Suprapubic skin (tissue), 4 donors: ENCODE measurements around the gene EVL. TPM values are rescaled to one million over a fixed set of nuclear protein-coding genes. Genes with fewer than 3 reads are reported as not detected.

ENCODE experiments used
- DNase-seq, 2 donors: peaks; one replicate each; pipeline ENCODE4 v3.0.0-alpha.2; 2019; ENCODE audit warnings: low spot score in 2 of 2
- H3K27ac ChIP-seq: fragments of 200-600 bp; sonication (generic); one replicate; pipeline ENCODE4 v1.5.1; 2019
- H3K27me3 ChIP-seq: fragments of 200-600 bp; sonication (generic); one replicate; pipeline ENCODE4 v1.5.1; 2019
- H3K36me3 ChIP-seq: fragments of 200-600 bp; sonication (generic); one replicate; pipeline ENCODE4 v1.5.1; 2019
- H3K4me1 ChIP-seq: fragments of 200-600 bp; sonication (generic); one replicate; pipeline ENCODE4 v1.5.1; 2019
- H3K4me3 ChIP-seq: fragments of 200-600 bp; sonication (generic); one replicate; pipeline ENCODE4 v1.5.1; 2019; ENCODE audit warnings: mild to moderate bottlenecking
- H3K9me3 ChIP-seq: fragments of 200-600 bp; sonication (generic); one replicate; pipeline ENCODE4 v1.5.1; 2019
- EP300 ChIP-seq: sonication (generic); formaldehyde crosslinking; IDR thresholded peaks from one replicate; pipeline ENCODE4 v1.6.1; 2017; ENCODE audit warnings: antibody characterized with exemption
- POLR2A ChIP-seq, 2 donors: fragments of 450-650 bp; IDR thresholded peaks; one replicate each; pipeline ENCODE4 v1.6.1; 2017; ENCODE audit warnings: antibody characterized with exemption in 2 of 2, mild to moderate bottlenecking in 2 of 2, moderate library complexity in 2 of 2
- POLR2AphosphoS5 ChIP-seq, 3 donors: sonication (generic); formaldehyde crosslinking; IDR thresholded peaks; one replicate each; pipeline ENCODE4 v1.6.1; 2017; ENCODE audit warnings: antibody characterized with exemption in 3 of 3
- WGBS: methylation state at CpG from one replicate; pipeline ENCODE4 v1.1.5; 2018; 5-methylcytosine and 5-hydroxymethylcytosine counted together
- total RNA-seq, 4 donors: library from RNA; depleted of rRNA; stranded (reverse); fragments of >200 nt; gene quantifications; one replicate each; pipeline ENCODE4 v1.1.0, GENCODE V29; 2016
- TF ChIP-seq, protein P1 (sequence below), 2 donors: fragments of 200-600 bp in 1 of 2; fragments of 450-650 bp in 1 of 2; sonication (generic) in 1 of 2; IDR thresholded peaks; one replicate each; pipeline ENCODE4 v1.5.1; 2016 to 2019; ENCODE audit warnings: antibody characterized with exemption in 2 of 2, mild to moderate bottlenecking in 1 of 2, moderate library complexity in 1 of 2

EVL gene
- total RNA-seq, 4 donors from 2014 or later, result 48.8 to 80.0 (median 61.4) TPM

DNA sequence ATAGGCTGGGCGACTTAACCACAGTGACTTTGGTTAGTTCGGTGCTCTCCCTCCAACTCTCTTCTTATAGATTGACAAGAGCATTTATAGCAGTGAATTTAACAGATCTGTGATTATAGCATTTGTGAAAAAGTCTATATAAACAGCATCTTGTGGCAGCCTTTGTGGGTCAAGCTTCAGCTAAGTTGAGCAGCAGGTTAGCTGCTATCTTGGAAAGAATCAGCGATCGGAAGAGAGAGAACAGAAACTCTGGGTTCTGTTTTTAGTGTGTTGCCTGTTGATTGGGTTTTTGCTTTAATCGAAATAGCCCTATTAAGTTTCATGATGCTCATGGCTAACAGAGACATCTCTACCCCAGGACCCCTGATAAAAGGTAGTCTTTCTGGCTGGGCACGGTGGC, 20.2 kb downstream of the EVL start:
- no peak for DNase-seq
- Histone ChIP-seq H3K27me3 (no peaks in the 10 kb centered on the region), H3K4me1 (peaks cover 4% of the 10 kb centered on the region), H3K4me3 (no peak overlapping the region), H3K36me3 (peaks cover 18% of the 10 kb centered on the region), H3K27ac (no peak overlapping the region), H3K9me3 (no peaks in the 10 kb centered on the region)
- WGBS, result 95% methylated on average over 6 of the region's 6 CpGs
- TF ChIP-seq, protein P1, sequence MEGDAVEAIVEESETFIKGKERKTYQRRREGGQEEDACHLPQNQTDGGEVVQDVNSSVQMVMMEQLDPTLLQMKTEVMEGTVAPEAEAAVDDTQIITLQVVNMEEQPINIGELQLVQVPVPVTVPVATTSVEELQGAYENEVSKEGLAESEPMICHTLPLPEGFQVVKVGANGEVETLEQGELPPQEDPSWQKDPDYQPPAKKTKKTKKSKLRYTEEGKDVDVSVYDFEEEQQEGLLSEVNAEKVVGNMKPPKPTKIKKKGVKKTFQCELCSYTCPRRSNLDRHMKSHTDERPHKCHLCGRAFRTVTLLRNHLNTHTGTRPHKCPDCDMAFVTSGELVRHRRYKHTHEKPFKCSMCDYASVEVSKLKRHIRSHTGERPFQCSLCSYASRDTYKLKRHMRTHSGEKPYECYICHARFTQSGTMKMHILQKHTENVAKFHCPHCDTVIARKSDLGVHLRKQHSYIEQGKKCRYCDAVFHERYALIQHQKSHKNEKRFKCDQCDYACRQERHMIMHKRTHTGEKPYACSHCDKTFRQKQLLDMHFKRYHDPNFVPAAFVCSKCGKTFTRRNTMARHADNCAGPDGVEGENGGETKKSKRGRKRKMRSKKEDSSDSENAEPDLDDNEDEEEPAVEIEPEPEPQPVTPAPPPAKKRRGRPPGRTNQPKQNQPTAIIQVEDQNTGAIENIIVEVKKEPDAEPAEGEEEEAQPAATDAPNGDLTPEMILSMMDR (IDR thresholded peaks at IDR 0.05), result no peak
- TF ChIP-seq POLR2AphosphoS5 (IDR thresholded peaks at IDR 0.05) (no peak), POLR2A (IDR thresholded peaks at IDR 0.05) (no peak), EP300 (no peak)

DNA sequence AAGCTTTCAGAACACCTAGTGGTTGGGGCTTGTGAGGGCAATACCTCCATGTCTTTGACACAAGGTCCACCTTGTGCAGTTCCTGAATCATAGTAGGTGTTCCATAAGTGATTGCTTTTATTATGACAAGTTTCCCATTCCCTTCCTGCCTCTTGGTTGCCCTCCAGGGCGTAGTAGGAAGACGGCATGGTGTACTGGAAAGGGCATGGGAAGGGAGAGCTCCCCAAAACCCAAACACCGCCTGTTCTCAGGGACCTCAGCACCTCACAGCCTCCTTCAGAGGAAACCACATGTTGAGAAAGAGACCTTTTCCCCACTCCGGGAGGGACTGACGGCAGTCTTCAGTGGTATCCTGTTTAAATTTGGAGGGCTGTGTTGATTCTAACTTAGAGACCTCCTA, 21.1 kb downstream of the EVL start:
- no peak for DNase-seq
- Histone ChIP-seq H3K27me3 (no peaks in the 10 kb centered on the region), H3K4me3 (no peak overlapping the region), H3K4me1 (peaks cover 4% of the 10 kb centered on the region), H3K36me3 (peaks cover 20% of the 10 kb centered on the region), H3K9me3 (no peaks in the 10 kb centered on the region), H3K27ac (no peak overlapping the region)
- no peak for TF ChIP-seq POLR2AphosphoS5 (IDR thresholded peaks at IDR 0.05)
- TF ChIP-seq EP300, result no peak
- TF ChIP-seq, protein P1 (IDR thresholded peaks at IDR 0.05), result no peak
- TF ChIP-seq POLR2A (IDR thresholded peaks at IDR 0.05), result no peak
- 89% methylated on average over 5 of the region's 5 CpGs for WGBS

DNA sequence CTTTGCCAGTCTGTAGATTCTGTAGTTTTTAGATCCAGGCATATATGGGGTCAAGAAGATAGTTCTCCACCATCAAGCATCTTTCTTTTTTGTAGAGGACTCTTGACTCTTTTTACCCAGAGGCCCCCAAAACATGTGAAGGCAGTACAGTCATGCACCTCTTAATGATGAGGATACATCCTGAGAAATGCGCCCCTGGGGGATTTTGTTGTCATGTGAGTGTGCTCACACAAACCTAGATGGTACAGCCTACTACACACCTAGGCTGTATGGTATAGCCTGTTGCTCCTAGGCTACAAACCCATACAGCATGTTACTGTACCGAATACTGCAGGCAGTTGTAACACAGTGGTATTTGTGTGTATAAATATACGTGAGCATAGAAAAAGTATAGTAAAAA, 23.0 kb downstream of the EVL start:
- no peak for TF ChIP-seq POLR2A (IDR thresholded peaks at IDR 0.05)
- TF ChIP-seq, protein P1 (IDR thresholded peaks at IDR 0.05), result no peak
- Histone ChIP-seq H3K36me3 (peaks cover 22% of the 10 kb centered on the region), H3K27me3 (no peaks in the 10 kb centered on the region), H3K9me3 (no peaks in the 10 kb centered on the region), H3K4me3 (no peak overlapping the region), H3K27ac (no peak overlapping the region), H3K4me1 (peaks cover 4% of the 10 kb centered on the region)
- DNase-seq, result no peak
- WGBS, result 93% methylated on average over 3 of the region's 3 CpGs

DNA sequence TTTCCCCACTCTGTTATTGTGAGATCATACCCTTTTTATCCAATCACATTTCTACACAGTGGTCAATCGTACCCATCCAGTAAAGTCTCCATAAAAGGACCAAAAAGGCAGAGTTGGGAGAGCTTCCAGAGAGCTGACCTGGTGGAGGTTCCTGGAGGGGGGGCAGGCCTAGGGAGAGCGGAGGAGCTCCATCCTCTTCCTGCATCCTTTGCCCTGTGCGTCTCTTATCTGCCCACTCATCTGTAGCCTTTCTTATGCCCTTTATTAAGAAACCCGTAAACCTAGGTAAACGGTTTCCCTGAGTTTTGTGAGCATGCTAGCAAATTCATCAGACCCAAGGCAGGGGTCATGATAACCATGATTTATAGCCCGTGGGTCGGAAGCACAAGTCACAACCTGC, 26.2 kb downstream of the EVL start:
- DNase-seq, result no peak
- Histone ChIP-seq H3K4me1 (peaks cover 2% of the 10 kb centered on the region), H3K4me3 (no peak overlapping the region), H3K36me3 (peaks cover 19% of the 10 kb centered on the region), H3K9me3 (no peaks in the 10 kb centered on the region), H3K27me3 (no peaks in the 10 kb centered on the region), H3K27ac (no peak overlapping the region)
- no peak for TF ChIP-seq EP300
- TF ChIP-seq POLR2AphosphoS5 (IDR thresholded peaks at IDR 0.05), result no peak
- TF ChIP-seq, protein P1 (IDR thresholded peaks at IDR 0.05), result no peak
- TF ChIP-seq POLR2A (IDR thresholded peaks at IDR 0.05), result no peak
- WGBS, result 86% methylated on average over 7 of the region's 7 CpGs

DNA sequence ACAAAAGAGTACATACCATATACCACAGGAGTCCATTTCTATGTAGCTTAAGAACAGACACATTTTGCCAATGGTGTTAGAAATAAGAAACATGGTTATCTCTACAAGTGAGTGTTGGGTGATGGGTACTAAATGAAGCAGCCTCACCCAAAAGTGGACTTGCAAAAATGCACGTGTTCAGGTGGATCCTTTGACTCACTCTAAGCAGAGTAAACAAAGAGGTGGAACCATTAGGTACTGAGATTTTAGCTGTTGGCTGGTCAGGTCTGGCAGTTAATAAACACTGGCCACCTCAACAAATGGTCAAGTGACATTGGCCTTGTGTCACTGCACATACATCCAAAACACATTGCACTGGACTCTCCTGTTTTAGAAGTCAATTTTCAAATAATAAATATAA, 27.6 kb downstream of the EVL start:
- TF ChIP-seq POLR2A (IDR thresholded peaks at IDR 0.05) (no peak), EP300 (no peak), POLR2AphosphoS5 (IDR thresholded peaks at IDR 0.05) (no peak)
- TF ChIP-seq, protein P1 (IDR thresholded peaks at IDR 0.05), result no peak
- no peaks in the 10 kb centered on the region for H3K9me3 ChIP-seq
- peaks cover 4% of the 10 kb centered on the region for H3K4me1 ChIP-seq
- H3K4me3 ChIP-seq, result no peak overlapping the region
- no peak for DNase-seq
- peaks cover 13% of the 10 kb centered on the region for H3K36me3 ChIP-seq
- H3K27ac ChIP-seq, result no peak overlapping the region
- WGBS, result 71% methylated on average over 1 of the region's 1 CpG
- no peaks in the 10 kb centered on the region for H3K27me3 ChIP-seq
